Measurements from ENCODE around the gene OSBPL7. TPM values are rescaled to one million over a fixed set of nuclear protein-coding genes. Genes with fewer than 3 reads are reported as not detected.

The OSBPL7 gene
- total and polyA plus RNA-seq, 9 donors: 6.1 to 18.0 (median 12.3) TPM

GRCh38 chr17:47815106-47815918, 6.3 kb downstream of the OSBPL7 start:
- no peak for TF ChIP-seq EP300 (IDR thresholded peaks at IDR 0.05)
- no peak for TF ChIP-seq CTCF (IDR thresholded peaks at IDR 0.05)
- no peak for TF ChIP-seq POLR2A (IDR thresholded peaks at IDR 0.05)
- H3K9me3 ChIP-seq: no peaks in the 10 kb centered on the region
- DNase-seq: peak in 1 of 5 donors; percentile 23
- H3K27ac ChIP-seq: no peak overlapping the region
- no peak overlapping the region for H3K4me3 ChIP-seq
- H3K27me3 ChIP-seq: no peaks in the 10 kb centered on the region
- WGBS, 3 donors: 88 to 94% (median 92%) methylated on average over 21 of the region's 21 CpGs
- H3K36me3 ChIP-seq: no peaks in the 10 kb centered on the region
- intact Hi-C loops (cut with DNase I): no loop called here
- H3K4me1 ChIP-seq (ENCODE audit: insufficient read depth): no peaks in the 10 kb centered on the region

GRCh38 chr17:47813512-47814031, 8.0 kb downstream of the OSBPL7 start:
- DNase-seq: peak in 2 of 5 donors; percentile 5 to 29
- Histone ChIP-seq H3K27ac (no peak overlapping the region), H3K4me1 (ENCODE audit: insufficient read depth) (no peaks in the 10 kb centered on the region), H3K27me3 (no peaks in the 10 kb centered on the region), H3K9me3 (no peaks in the 10 kb centered on the region), H3K36me3 (no peaks in the 10 kb centered on the region), H3K4me3 (no peak overlapping the region)
- WGBS, 3 donors: 94 to 96% (median 95%) methylated on average over 21 to 22 of the region's 22 CpGs
- TF ChIP-seq EP300 (IDR thresholded peaks at IDR 0.05) (no peak), CTCF (IDR thresholded peaks at IDR 0.05) (no peak), POLR2A (IDR thresholded peaks at IDR 0.05) (no peak)
- intact Hi-C loops (cut with DNase I): no loop called here

DNA sequence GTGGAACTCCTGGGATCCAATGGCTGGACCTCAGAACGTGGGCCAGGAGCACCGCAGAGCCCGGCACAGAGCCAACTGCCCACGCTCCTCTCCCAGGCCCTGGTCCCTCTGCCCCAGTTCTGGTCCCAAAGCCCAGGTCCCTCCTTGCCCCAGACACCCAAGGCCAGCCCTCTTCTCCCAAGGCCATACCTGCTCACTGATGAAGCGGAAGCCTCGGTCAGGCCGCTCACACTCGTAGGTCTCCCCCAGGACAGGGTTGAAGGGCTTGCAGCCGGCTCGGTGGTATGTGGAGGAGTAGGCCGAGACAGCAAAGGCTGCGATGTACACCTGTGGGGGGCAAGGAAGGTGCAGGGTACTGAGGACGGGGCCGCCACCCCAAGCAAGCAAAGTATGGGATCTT, 8.5 kb downstream of the OSBPL7 start:
- Histone ChIP-seq H3K4me3 (no peak overlapping the region), H3K27ac (no peak overlapping the region), H3K27me3 (no peaks in the 10 kb centered on the region), H3K4me1 (ENCODE audit: insufficient read depth) (no peaks in the 10 kb centered on the region), H3K9me3 (no peaks in the 10 kb centered on the region), H3K36me3 (no peaks in the 10 kb centered on the region)
- WGBS, 3 donors: 84 to 88% (median 86%) methylated on average over 14 of the region's 14 CpGs
- intact Hi-C loops (cut with DNase I): no loop called here
- TF ChIP-seq CTCF (IDR thresholded peaks at IDR 0.05) (no peak), POLR2A (IDR thresholded peaks at IDR 0.05) (no peak)
- DNase-seq: peak in 1 of 5 donors; percentile 32

DNA sequence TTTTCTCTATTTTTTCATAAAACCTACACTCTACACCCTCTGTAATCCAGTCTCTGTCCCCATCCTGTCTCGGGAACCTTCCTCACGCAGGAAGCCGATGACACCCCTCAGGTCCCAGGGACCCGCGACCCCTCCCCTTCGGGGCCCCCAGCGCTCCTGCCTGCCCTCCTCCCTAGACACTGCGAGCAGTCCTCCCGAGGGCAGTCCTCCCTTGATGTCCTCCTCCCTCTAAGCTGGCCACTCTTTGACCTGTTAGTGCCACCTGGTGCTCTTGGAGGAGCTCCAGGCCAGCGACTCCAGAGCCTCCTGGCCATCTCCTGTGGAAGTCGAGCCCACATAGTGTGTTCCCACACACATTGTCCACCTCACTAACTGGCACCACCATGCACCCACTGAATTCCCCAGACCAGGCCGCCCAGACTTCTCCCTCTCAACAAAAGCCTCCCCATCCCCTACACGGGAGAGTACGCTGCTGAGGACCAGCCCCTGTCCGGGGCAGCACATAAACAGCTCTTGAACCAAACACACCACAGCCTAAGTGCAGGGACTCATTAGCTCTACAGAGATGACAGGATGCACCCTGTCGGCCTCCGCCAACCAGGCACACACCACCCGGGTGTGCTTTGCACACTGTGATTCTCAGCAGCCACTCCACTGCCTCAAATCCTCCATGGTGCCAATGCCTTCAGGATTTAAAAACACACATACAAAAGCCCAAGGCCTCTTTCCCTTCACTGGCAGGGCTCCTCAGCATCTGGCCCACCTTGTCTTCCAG, 9.3 kb downstream of the OSBPL7 start:
- Histone ChIP-seq H3K4me1 (ENCODE audit: insufficient read depth) (no peaks in the 10 kb centered on the region), H3K9me3 (no peaks in the 10 kb centered on the region), H3K4me3 (no peak overlapping the region), H3K27ac (no peak overlapping the region), H3K36me3 (no peaks in the 10 kb centered on the region), H3K27me3 (no peaks in the 10 kb centered on the region)
- 73 to 78% (median 78%) methylated on average over 18 of the region's 18 CpGs for WGBS, 3 donors
- no peak for TF ChIP-seq POLR2A (IDR thresholded peaks at IDR 0.05)
- no peak for TF ChIP-seq CTCF (IDR thresholded peaks at IDR 0.05)
- no peak for TF ChIP-seq EP300 (IDR thresholded peaks at IDR 0.05)
- intact Hi-C loops (cut with DNase I): no loop called here
- peak in 1 of 5 donors; percentile 30 for DNase-seq
